Mesendoderm (in vitro differentiated cells): Measurements from ENCODE around the gene MRPS11.

Experiments used
- DNase-seq: peaks from one replicate; pipeline ENCODE4 v3.0.0; 2013
- H2AK5ac ChIP-seq: 2 replicates; pipeline ENCODE4 v1.6.1; 2013; ENCODE audit warnings: low read length, inconsistent platforms
- H2BK120ac ChIP-seq: 2 replicates; pipeline ENCODE4 v1.6.1; 2013; ENCODE audit warnings: low read depth, mild to moderate bottlenecking, low read length, moderate library complexity, mixed read lengths
- H2BK15ac ChIP-seq: replicated peaks from 2 replicates; pipeline ENCODE4 v1.6.1; 2013; ENCODE audit warnings: low read depth, mild to moderate bottlenecking, moderate library complexity
- H2BK5ac ChIP-seq: 2 replicates; pipeline ENCODE4 v1.6.1; 2013; ENCODE audit warnings: low read length, inconsistent platforms
- H3K18ac ChIP-seq: 2 replicates; pipeline ENCODE4 v1.6.1; 2013; ENCODE audit warnings: mild to moderate bottlenecking, low read length, mixed read lengths
- H3K23ac ChIP-seq: one replicate; pipeline ENCODE4 v1.6.1; 2013; ENCODE audit warnings: low read length
- H3K27ac ChIP-seq: 2 replicates; pipeline ENCODE4 v1.5.1; 2013; ENCODE audit warnings: low read depth, mild to moderate bottlenecking, inconsistent platforms, low read length, moderate library complexity
- H3K27me3 ChIP-seq: 2 replicates; pipeline ENCODE4 v1.6.1; 2013; ENCODE audit warnings: low read length, control low read depth, mild to moderate bottlenecking, inconsistent platforms; ENCODE audit not compliant: insufficient read depth, poor library complexity
- H3K36me3 ChIP-seq: 2 replicates; pipeline ENCODE4 v1.6.1; 2013; ENCODE audit warnings: low read length, inconsistent platforms; ENCODE audit not compliant: control insufficient read depth, insufficient read depth
- H3K4ac ChIP-seq: one replicate; pipeline ENCODE4 v1.6.1; 2013; ENCODE audit warnings: low read depth, mild to moderate bottlenecking, low read length, moderate library complexity
- H3K4me1 ChIP-seq: 2 replicates; pipeline ENCODE4 v1.6.1; 2013; ENCODE audit warnings: low read depth, low read length, inconsistent platforms; ENCODE audit not compliant: control insufficient read depth
- H3K4me2 ChIP-seq: 2 replicates; pipeline ENCODE4 v1.6.1; 2013; ENCODE audit warnings: low read length
- H3K4me3 ChIP-seq: 2 replicates; pipeline ENCODE4 v1.5.1; 2013; ENCODE audit warnings: mild to moderate bottlenecking, low read length
- H3K56ac ChIP-seq: one replicate; pipeline ENCODE4 v1.6.1; 2013; ENCODE audit warnings: low read length
- H3K79me1 ChIP-seq: 2 replicates; pipeline ENCODE4 v1.6.1; 2013; ENCODE audit warnings: low read length, inconsistent platforms
- H3K79me2 ChIP-seq: 2 replicates; pipeline ENCODE4 v1.6.1; 2013; ENCODE audit warnings: mild to moderate bottlenecking, low read length; ENCODE audit not compliant: control insufficient read depth, insufficient read depth
- H3K9ac ChIP-seq: 2 replicates; pipeline ENCODE4 v1.6.1; 2013; ENCODE audit warnings: low read length, inconsistent platforms
- H4K5ac ChIP-seq: one replicate; pipeline ENCODE4 v1.6.1; 2013; ENCODE audit warnings: low read length
- H4K8ac ChIP-seq: one replicate; pipeline ENCODE4 v1.6.1; 2013; ENCODE audit warnings: low read depth, mild to moderate bottlenecking, control low read depth, low read length, moderate library complexity
- WGBS: extraction: QIAGEN DNeasy Blood & Tissue Kit; methylation state at CpG from one replicate; pipeline ENCODE4 v1.1.7; 2013; ENCODE audit warnings: low lambda C conversion rate, missing lambda C conversion rate; ENCODE audit not compliant: insufficient coverage; ENCODE audit errors: extremely low coverage; 5-methylcytosine and 5-hydroxymethylcytosine counted together

Gene MRPS11

GRCh38 chr15:88487796-88488523 lies 20.5 kb downstream of the MRPS11 start:
- H3K79me2 ChIP-seq = no peaks in the 10 kb centered on the region
- H3K4me3 ChIP-seq = no peak overlapping the region
- H3K56ac ChIP-seq = peak overlapping the region; percentile 51
- peaks cover 2% of the 10 kb centered on the region for H3K4me1 ChIP-seq
- H3K9ac ChIP-seq = peak overlapping the region; percentile 10
- H3K79me1 ChIP-seq = no peaks in the 10 kb centered on the region
- H3K4ac ChIP-seq = no peak overlapping the region
- no peak for DNase-seq
- no peaks in the 10 kb centered on the region for H3K36me3 ChIP-seq
- no peak overlapping the region for H4K5ac ChIP-seq
- no peak overlapping the region for H3K23ac ChIP-seq
- no peak overlapping the region for H4K8ac ChIP-seq
- WGBS = no CpG with 5 or more reads among the region's 11 CpGs
- H2BK5ac ChIP-seq = peak overlapping the region; percentile 37
- H3K27me3 ChIP-seq = no peaks in the 10 kb centered on the region
- H2BK15ac ChIP-seq = no peak overlapping the region
- H3K27ac ChIP-seq = no peak overlapping the region
- peak overlapping the region; percentile 22 for H3K18ac ChIP-seq
- H2BK120ac ChIP-seq = peak overlapping the region; percentile 39
- H3K4me2 ChIP-seq = no peak overlapping the region
- H2AK5ac ChIP-seq = no peak overlapping the region

- H2BK15ac ChIP-seq = no peak overlapping the region
- no peaks in the 10 kb centered on the region for H3K79me1 ChIP-seq
- no peak overlapping the region for H3K27ac ChIP-seq
- no peak overlapping the region for H4K8ac ChIP-seq
- no peaks in the 10 kb centered on the region for H3K36me3 ChIP-seq
- H3K4me3 ChIP-seq = no peak overlapping the region
- no peaks in the 10 kb centered on the region for H3K27me3 ChIP-seq
- no peaks in the 10 kb centered on the region for H3K79me2 ChIP-seq
- WGBS = no CpG with 5 or more reads among the region's 4 CpGs
- no peak overlapping the region for H2AK5ac ChIP-seq
- H3K56ac ChIP-seq = peak overlapping the region; percentile 9
- H2BK120ac ChIP-seq = no peak overlapping the region
- no peak overlapping the region for H4K5ac ChIP-seq
- H3K4me1 ChIP-seq = peaks cover 2% of the 10 kb centered on the region
- DNase-seq = peak; percentile 46
- H3K4ac ChIP-seq = no peak overlapping the region
- no peak overlapping the region for H3K4me2 ChIP-seq
- no peak overlapping the region for H3K18ac ChIP-seq
- no peak overlapping the region for H2BK5ac ChIP-seq
- no peak overlapping the region for H3K9ac ChIP-seq
- H3K23ac ChIP-seq = no peak overlapping the region
These were observed 21.8 kb downstream of the MRPS11 start for GRCh38 chr15:88489321-88489720.

DNA sequence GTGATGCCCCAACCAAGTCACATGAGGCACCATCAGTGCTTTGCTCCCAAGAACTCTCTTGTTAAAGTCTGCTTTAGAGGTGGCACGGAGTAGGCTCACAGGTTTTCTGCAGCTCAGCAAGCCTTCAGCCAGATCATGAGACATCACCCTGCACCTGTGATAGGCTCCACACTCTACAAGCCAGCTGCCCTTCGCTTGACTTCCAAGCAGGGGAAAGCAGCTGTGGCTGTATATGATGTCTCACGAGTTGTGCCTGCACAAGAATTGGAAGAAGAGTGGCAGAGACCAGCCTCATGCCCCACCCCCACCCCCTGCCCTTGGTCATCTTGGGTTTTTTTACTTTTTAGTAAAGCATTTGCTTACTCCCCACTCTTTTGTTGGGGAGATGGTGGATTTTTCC lies 22.5 kb downstream of the MRPS11 start:
- no peak for DNase-seq
- no peak overlapping the region for H2BK5ac ChIP-seq
- no peak overlapping the region for H3K4me3 ChIP-seq
- no peaks in the 10 kb centered on the region for H3K27me3 ChIP-seq
- no peak overlapping the region for H3K4ac ChIP-seq
- peak overlapping the region; percentile 68 for H2AK5ac ChIP-seq
- no peak overlapping the region for H3K4me2 ChIP-seq
- H2BK120ac ChIP-seq = no peak overlapping the region
- WGBS = no CpG with 5 or more reads among the region's 3 CpGs
- no peaks in the 10 kb centered on the region for H3K79me1 ChIP-seq
- H3K4me1 ChIP-seq = peaks cover 2% of the 10 kb centered on the region
- H3K56ac ChIP-seq = peak overlapping the region; percentile 9
- no peak overlapping the region for H4K8ac ChIP-seq
- H3K18ac ChIP-seq = no peak overlapping the region
- H3K27ac ChIP-seq = no peak overlapping the region
- no peaks in the 10 kb centered on the region for H3K79me2 ChIP-seq
- no peak overlapping the region for H2BK15ac ChIP-seq
- H3K9ac ChIP-seq = no peak overlapping the region
- H3K36me3 ChIP-seq = no peaks in the 10 kb centered on the region
- H3K23ac ChIP-seq = no peak overlapping the region
- H4K5ac ChIP-seq = no peak overlapping the region

GRCh38 chr15:88491158-88491557 lies 23.6 kb downstream of the MRPS11 start:
- H3K4me1 ChIP-seq = peaks cover 5% of the 10 kb centered on the region
- no peaks in the 10 kb centered on the region for H3K79me1 ChIP-seq
- WGBS = no CpG with 5 or more reads among the region's 10 CpGs
- no peaks in the 10 kb centered on the region for H3K27me3 ChIP-seq
- H3K27ac ChIP-seq = no peak overlapping the region
- H3K4me3 ChIP-seq = no peak overlapping the region
- no peak overlapping the region for H2BK120ac ChIP-seq
- no peak overlapping the region for H3K18ac ChIP-seq
- H4K5ac ChIP-seq = no peak overlapping the region
- no peak overlapping the region for H2BK15ac ChIP-seq
- no peaks in the 10 kb centered on the region for H3K36me3 ChIP-seq
- H3K4me2 ChIP-seq = no peak overlapping the region
- H3K79me2 ChIP-seq = no peaks in the 10 kb centered on the region
- no peak overlapping the region for H3K23ac ChIP-seq
- H3K4ac ChIP-seq = no peak overlapping the region
- H4K8ac ChIP-seq = no peak overlapping the region
- no peak overlapping the region for H2BK5ac ChIP-seq
- no peak overlapping the region for H2AK5ac ChIP-seq
- DNase-seq = no peak
- H3K56ac ChIP-seq = no peak overlapping the region
- no peak overlapping the region for H3K9ac ChIP-seq

DNA sequence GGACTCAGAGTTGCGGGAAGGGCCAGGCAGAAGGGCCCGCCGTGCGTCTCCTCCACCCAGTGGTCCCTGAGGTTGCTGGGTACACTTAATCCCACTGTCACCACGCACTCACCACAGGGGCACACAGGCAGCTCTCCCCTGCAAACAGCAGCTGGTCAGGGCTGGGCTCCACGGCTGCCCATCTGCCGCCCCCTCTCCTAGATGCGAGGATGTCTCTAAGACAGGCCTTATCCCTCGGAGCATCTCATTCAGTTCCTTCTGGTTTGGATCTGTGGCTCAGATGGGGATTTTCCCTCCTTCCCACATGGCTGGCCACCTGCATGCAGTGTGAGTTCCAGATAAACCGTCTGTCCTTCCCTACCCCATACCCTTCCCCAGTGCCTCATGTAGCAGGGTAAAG lies 26.3 kb downstream of the MRPS11 start:
- H3K27ac ChIP-seq = no peak overlapping the region
- no peak overlapping the region for H4K8ac ChIP-seq
- WGBS = no CpG with 5 or more reads among the region's 10 CpGs
- H2AK5ac ChIP-seq = no peak overlapping the region
- no peak overlapping the region for H3K4ac ChIP-seq
- H3K23ac ChIP-seq = no peak overlapping the region
- no peak overlapping the region for H3K18ac ChIP-seq
- no peak overlapping the region for H3K4me3 ChIP-seq
- H3K56ac ChIP-seq = no peak overlapping the region
- no peaks in the 10 kb centered on the region for H3K79me1 ChIP-seq
- no peaks in the 10 kb centered on the region for H3K27me3 ChIP-seq
- H2BK120ac ChIP-seq = no peak overlapping the region
- DNase-seq = no peak
- H2BK5ac ChIP-seq = no peak overlapping the region
- H3K36me3 ChIP-seq = no peaks in the 10 kb centered on the region
- H3K4me1 ChIP-seq = peaks cover 3% of the 10 kb centered on the region
- H2BK15ac ChIP-seq = no peak overlapping the region
- H3K79me2 ChIP-seq = no peaks in the 10 kb centered on the region
- no peak overlapping the region for H3K4me2 ChIP-seq
- no peak overlapping the region for H4K5ac ChIP-seq
- no peak overlapping the region for H3K9ac ChIP-seq
